SKM-1 treated with dmso at 0.1 percent for 144 hours (cell line): ENCODE measurements around the gene PTBP2.
"Not testable (repeated sequence)": the region's sequence is repeated elsewhere in the genome, so short reads cannot be mapped to it uniquely, and the experiment has no call there.

Source experiments
- DNase-seq: peaks from one replicate; lab custom pipeline; 2025; ENCODE audit not compliant: unreplicated experiment; lab: John Stamatoyannopoulos, UW

Gene PTBP2

DNA sequence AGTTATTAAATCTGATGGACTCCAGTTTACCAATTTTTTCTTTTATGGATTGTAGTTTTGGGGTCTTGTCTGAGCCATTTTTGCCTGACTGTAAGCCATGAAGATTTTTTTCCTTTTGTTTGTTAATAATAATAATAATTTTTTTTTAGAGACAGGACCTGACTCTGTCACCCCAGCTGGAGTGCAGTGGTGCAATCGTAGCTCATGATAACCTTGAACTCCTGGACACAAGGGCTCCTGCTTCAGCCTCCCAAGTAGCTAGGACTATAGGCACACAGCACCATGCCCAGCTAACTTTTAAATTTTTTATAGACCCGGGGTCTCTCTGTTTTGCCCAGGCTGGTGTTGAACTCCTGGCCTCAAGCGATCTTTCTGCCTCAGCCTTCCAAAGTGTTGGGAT, 6.3 kb downstream of the PTBP2 start:
- no peak for DNase-seq

DNA sequence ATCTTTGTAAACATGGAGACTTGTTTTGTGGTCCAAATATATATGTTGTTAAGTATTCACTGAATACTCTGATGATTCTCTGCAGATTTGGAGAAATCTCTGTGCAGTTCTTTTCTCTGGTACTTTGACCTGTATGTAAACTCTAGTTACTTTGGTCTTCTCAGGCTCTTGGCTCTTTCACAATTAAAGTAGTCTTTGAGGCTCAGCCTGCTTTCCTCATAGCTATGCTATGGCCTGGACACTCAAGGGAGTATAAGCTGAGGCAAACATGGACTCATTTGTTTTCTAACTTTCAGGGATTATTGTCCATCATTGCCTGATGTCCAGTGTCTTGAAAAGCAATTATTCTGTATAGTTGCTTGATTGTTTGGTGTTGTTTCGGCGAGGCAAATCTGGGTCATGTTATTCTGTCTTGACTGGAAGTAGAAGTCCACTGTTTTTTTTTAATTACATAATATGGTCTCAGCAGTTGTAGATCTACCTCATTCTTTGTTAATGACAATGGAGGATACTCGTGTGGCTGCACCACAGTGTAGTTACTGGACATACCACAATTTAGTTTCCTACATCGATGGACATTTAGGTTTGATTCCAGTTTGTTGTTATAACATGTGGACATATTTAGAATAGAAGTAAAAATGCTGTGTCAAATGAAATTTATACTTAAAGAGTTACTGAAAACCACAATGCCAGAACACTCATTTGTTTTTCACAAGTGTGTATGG, 9.2 kb downstream of the PTBP2 start:
- no peak for DNase-seq

DNA sequence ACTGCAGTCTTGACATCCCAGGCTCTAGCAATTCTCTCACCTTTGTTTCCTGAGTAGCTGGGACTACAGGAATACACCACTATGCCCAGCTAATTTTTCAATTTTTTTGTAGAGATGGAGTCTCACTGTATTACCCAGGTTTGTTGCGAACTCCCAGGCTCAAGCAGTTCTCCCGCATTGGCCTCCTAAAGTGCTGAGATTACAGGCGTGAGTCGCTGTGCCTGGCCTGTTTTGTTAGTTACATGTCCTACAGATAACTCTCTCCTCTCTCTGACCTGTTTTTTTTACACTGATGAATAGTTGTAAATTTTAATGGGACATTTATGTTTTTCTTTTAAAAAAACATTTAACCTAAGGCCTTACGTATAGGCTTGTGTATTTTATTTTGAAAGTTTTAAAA, 19.8 kb downstream of the PTBP2 start:
- no peak for DNase-seq

DNA sequence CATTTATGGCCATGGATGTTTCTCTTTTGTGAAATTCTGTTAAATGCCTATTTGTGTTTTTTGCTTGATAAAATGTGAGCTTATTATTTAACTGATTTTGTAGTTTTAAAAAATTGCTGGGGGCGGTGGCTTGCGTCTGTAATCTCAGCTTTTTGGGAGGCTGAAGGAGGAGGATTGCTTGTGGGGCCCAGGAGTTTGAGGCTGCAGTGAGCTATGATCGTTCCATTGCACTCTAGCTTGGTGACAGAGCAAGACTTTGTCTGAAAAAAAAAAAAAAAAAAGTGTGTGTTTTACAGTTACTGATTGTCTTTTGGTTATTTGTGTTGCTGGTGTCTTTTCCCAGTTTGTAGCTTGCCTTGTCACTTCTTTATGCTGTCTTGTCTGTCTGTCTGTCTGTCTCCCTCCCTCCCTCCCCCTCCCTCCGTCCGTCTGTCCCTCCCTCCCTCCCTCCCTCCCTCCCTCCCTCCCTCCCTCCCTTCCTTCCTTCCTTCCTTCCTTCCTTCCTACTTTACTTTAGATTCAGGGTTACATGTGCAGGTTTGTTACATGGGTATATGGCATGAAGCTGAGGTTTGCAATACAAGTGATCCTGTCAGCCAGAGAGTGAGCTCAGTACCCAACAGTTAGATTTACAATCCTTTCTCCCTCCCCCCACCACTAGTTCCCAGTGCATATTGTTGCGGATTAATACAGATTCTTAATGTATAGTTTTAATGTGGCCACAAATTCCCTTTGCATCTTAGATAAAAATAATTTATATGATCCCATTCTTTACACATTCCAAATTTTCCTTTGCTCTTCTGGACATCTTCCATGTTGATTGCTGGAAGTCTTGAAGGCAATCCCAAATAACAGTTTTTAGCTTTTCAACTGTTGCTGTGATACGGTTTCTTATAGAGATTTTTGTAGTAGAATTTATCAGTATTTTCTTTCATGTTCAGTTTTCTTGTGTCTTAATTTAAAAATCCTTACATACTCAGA, 25.1 kb downstream of the PTBP2 start:
- DNase-seq, result no peak

DNA sequence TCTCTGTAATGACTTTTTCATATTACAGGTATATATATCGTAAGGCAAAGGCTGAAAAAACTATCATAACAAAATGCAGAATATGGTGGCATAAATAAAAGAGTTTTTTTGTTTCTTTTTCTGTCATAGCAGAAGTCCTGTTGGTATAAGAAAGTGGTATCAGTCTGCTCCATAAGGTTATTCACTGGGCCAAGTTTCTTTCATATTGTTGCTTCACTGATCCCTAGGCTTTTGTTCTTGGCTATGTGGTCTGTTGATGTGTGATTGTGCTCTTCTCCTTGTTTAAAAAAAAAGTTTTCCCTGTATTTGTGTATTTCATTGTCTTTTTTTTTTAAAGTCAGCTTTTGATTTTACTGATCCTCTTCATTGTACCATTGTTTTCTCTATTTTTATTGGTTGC, 26.0 kb downstream of the PTBP2 start:
- DNase-seq, result no peak

DNA sequence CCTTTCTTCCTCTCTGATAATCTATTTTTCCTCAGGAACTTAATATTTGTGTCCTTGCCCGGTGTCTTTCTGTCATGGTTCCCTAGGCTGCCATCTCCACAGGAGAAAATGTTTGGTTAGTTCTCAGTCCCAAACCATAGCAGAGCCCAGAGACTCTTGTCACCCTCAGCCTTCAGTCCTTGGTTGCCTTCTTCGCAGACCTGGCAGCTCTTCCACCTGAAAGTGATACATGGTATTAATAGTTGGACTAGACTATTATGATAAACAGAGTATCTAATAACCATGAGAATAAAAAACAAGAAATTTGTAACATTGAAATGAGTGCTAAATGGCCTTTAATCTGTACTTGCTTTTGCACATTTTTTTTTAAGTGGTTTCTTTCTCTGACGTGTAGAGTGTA, 26.5 kb downstream of the PTBP2 start:
- DNase-seq, result no peak

DNA sequence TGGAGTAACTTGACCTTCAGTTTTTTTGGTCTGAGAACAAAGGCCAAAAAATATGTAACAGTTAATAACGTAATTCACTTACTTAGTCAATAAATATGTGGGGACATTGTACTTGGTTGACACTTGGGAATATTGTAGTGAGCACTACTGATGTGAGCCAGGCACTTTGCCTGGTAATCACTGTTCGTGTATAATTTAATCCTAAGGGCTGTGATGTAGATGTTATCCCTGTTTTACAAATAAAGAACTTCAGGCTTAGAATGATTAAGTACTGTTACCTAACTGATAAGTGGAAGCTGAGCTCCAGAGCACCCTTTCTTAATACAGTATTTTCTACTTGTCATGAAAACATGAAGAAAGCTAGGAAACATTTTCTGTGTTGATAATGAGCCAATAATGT, 28.0 kb downstream of the PTBP2 start:
- DNase-seq, result no peak

DNA sequence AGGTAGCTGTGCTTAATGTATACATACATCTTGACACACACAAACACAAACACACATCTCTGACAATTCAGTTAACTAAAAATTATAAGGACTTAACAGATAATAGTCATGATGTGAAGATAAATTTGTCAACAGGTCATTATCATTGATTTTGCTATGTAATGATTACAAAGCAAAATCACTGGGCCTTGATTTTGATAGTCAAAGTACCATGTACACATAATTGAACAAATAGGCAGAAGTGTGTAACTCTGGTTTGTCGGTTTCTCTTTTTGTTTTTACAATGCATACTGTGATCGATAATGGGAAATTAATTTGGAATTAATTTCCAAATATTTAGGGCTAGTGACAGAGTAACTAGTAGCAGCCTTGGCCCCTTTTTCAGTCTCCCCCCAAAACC, 30.8 kb downstream of the PTBP2 start:
- no peak for DNase-seq

DNA sequence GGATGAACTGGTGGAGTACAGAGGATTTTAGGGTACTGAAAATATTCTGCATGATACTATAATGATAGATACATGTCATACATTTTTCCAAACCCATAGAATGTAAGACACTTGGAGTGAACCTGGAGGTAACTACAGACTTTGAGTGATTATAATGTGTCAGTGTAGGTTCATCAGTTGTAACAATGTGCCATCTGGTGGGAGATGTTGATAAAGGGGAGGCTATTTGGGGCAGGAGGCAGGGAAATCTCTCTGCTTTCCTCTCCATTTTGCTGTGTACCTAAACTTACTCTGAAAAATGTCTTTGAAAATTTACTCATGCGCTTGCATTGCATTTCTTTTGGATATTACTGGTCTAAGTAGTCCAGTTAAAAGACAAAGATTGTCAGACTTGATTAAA, 35.2 kb downstream of the PTBP2 start:
- no peak for DNase-seq

DNA sequence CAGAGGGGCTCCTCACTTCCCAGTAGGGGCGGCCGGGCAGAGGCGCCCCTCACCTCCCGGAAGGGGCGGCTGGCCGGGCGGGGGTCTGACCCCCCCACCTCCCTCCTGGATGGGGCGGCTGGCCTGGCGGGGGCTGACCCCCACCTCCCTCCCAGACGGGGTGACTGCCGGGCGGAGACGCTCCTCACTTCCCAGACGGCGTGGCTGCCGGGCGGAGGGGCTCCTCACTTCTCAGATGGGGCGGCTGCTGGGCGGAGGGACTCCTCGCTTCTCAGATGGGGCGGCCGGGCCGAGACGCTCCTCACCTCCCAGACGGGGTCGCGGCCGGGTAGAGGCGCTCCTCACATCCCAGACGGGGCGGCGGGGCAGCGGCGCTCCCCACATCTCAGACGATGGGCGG, 41.0 kb downstream of the PTBP2 start:
- not testable (repeated sequence) for DNase-seq

DNA sequence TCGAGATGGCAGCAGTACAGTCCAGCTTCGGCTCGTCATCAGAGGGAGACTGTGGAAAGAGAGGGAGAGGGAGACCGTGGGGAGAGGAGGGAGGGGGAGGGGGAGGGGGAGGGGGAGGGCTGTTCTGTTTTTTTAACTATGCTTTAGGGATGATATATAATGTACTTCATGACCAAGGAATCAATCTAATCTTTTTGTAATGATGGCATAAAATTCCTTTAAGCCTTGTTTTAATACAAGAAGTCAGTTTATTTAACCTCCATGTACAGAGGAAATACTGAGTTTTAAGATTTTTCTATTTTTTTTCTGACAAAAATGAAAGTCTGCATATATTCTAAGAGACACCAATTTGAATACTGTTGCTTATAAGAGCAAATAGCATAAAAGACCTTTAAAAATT, 41.9 kb downstream of the PTBP2 start:
- DNase-seq, result no peak

DNA sequence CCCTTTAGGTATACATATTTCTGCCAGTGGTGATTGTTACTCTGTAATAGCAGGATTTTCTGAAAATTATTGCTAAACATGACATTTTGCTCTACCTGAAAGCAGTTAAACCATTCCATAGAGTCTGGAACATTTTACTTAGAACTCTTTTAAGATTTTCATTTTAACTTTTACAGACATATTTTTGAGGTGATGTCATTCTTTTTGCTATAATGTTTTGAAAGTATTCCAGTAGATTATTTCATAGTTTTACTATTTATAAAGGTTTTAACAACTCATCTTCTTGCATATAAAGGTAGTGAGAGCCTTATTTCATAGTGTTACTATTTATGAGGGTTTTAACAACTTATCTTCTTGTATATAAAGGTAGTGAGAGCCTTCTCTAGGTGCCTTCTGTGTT, 42.9 kb downstream of the PTBP2 start:
- no peak for DNase-seq

DNA sequence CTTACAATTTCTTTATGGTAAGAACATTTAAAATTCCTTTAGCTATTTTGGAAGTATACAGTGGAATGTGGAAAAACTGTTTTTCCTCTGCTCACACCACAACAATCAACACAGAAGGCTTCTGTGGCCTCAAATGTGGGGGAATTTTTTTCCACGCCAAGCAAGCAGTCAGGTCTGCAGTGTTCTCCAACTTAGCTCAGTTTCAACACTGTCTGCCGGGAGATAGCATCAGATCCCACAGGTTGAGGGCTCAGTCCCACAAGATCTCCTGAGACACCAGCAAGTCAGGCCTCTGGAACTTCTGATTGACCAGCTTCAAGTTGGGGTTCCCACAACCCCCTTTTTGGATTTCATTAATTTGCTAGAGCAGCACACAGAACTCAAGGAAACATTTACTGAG, 50.3 kb downstream of the PTBP2 start:
- no peak for DNase-seq

DNA sequence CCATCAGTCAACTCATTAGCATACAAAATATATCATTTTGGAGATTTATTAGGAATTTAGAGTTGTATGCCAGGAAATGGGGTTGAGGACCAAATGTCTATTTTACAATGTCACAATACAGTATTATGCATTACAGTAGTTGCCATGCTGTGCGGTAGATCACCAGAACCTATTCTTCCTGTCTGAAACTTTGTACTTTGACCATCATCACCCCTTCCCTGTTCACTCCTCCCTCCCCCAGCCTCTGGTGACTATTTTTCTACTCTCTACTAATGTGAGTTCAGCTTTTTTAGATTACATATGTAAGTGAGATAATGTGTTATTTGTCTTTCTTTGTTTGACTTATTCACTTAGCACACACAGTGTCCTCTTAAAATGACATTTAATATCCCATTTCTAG, 50.8 kb downstream of the PTBP2 start:
- DNase-seq, result no peak

DNA sequence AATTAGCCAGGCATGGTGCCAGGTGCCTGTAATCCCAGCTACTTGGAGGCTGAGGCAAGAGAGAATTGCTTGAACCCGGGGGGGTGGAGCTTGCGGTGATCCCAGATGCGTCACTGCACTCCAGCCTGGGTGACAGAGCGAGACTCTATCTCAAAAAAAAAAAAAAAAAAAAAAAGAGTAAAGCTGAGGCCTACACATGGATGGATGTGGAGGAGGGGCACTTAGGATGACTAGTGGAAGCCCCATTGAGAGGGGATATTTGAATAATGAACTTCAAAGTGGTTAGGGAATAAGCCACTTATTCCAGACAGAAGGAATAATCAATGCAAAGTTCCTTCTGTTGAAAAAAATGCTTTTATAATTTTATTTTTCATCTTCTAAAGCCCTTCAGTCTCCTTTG, 51.4 kb downstream of the PTBP2 start:
- DNase-seq, result no peak

DNA sequence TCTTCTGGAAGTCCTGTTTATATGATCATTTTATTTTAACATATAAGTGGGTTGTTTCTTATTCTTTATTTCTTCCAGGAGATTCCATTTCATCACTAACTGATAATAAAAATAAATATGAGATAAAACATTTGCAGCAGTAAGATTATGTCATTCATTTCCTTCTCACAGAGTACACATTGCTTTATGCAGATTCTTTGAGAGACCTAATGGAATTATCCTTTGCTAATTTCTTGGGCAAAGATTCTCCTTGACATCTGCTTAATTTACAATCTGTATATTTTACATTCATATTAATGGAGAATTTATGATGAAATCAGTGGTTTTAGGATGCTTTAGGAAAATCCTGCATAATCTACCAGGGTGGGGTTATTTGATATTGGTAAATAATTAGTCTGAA, 60.6 kb downstream of the PTBP2 start:
- DNase-seq, result no peak

DNA sequence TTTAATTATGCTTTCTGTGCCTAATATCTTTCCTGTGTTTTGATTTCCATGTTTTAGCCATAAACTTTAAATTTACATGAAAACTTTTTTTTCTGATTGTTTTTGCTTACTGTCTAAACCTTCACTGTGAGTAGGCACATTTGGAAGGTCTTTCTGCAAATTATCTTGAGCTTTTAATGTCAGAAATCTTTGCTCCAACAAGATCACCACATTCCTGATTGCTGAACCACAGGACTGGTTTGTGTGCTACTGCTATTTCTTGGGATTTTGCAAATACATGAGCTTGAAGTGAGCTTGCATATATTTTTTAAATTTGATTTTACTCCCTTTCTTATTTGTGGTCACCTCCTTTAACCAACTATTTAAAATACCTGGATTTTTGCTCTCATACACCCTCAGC, 61.3 kb downstream of the PTBP2 start:
- DNase-seq, result no peak

DNA sequence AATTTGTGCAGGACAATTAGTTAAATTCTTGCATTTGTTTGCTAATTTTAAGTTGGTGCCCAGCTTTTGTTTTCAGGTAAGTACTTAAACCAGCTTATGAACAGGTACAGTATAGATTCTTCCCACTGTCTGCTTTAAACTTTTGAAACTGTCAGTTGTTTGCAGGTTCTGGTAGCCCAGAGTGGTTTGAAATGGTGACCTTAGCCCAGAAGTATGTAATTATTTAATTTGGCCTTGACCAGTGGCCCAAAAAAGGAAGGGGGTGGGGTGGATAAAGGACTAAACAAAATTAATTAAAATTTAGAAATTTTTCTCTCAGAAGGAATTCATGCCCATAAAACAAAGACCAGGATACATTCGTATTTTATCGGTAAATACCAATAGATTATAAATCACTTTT, 69.0 kb downstream of the PTBP2 start:
- DNase-seq, result no peak

DNA sequence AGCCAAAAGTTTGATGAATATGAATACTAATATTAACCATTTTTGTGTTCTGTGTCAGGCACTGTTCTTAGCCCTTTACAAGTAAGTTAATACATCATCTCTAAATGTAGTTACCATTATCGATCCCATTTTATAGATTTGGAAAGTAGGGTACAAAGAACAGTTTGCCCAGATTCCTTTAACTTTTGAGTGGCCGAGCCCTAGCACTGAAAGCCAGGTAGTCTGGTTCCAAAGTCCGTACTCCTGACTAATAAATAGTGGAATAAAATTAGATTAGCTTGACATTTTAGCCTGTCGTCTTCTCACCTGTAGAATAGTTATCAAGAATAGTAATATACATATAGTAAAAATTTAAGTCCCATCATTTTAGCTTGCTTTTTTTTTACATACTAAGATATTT, 70.6 kb downstream of the PTBP2 start:
- no peak for DNase-seq

DNA sequence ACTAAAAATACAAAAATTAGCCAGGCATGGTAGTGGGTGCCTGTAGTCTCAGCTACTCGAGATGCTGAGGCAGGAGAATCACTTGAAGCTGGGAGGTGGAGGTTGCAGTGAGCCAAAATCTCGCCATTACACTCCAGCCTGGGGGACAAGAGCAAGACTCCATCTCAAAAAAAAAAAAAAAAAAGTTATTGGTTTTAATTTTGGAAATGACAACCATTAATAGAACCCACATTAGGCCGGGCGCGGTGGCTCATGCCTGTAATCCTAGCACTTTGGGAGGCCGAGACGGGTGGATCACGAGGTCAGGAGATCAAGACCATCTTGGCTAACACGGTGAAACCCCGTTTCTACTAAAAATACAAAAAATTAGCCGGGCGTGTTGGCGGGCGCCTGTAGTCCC, 80.1 kb downstream of the PTBP2 start:
- not testable (repeated sequence) for DNase-seq

DNA sequence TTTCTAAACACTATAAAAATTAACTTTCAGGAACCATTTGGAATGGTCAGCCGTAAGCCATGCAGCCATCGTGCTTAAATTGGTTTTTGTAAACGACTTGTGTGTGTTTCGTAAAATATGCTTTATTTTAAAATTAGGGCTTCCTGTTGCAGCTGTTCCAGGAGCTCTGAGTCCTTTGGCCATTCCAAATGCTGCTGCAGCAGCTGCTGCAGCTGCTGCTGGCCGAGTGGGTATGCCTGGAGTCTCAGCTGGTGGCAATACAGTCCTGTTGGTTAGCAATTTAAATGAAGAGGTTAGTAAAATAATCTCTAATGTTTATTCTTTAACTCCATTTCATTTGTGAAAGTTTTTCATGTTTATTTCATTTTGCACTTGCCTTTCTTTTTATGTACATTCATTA, 83.1 kb downstream of the PTBP2 start:
- no peak for DNase-seq

DNA sequence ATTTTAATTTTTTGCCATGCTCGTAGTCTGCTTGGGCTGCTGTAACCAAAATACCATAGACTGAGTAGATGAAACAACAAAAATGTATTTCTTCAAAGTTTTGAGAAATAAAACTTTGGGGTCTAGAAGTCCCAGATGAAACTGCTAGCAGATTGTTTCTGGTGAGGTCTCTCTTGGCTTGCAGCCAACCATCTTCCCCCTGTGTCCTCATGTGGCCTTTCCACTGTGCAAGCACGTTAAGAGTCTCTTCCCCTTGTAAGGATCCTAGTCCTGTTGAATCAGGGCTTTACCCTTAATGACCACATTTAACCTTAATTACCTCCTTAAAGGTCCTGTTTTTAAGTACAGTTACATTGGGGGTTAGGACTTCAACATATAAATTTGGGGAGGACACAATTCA, 86.6 kb downstream of the PTBP2 start:
- DNase-seq, result no peak
